Esophagus squamous epithelium (tissue), 5 donors: ENCODE measurements around the gene ALDH1L1. TPM values are rescaled to one million over a fixed set of nuclear protein-coding genes. Genes with fewer than 3 reads are reported as not detected.

Experiments used
- DNase-seq: peaks from one replicate; lab custom pipeline; 2025; lab: John Stamatoyannopoulos, UW
- H3K27ac ChIP-seq, 4 donors: fragments of 200-600 bp; sonication (generic); one replicate each; pipeline ENCODE4 v1.5.1; 2016 to 2019; ENCODE audit warnings: mild to moderate bottlenecking in 1 of 4
- H3K27me3 ChIP-seq, 4 donors: fragments of 200-600 bp; sonication (generic); 1 replicate in 3 of 4; 2 replicates in 1 of 4; pipeline versions ENCODE4 v1.5.1 to v1.6.0; 2017 to 2021; ENCODE audit warnings: antibody characterized with exemption in 1 of 4
- H3K36me3 ChIP-seq, 3 donors: fragments of 200-600 bp; sonication (generic); one replicate each; pipeline ENCODE4 v1.5.1; 2016 to 2019
- H3K4me1 ChIP-seq, 3 donors: fragments of 200-600 bp; sonication (generic); one replicate each; pipeline ENCODE4 v1.5.1; 2017 to 2019
- H3K4me3 ChIP-seq, 4 donors: fragments of 200-600 bp; sonication (generic); 1 replicate in 3 of 4; 2 replicates in 1 of 4; pipeline ENCODE4 v1.5.1; 2016 to 2019; ENCODE audit warnings: mild to moderate bottlenecking in 2 of 4, moderate library complexity in 1 of 4
- H3K9me3 ChIP-seq, 3 donors: fragments of 200-600 bp; sonication (generic); one replicate each; pipeline ENCODE4 v1.5.1; 2016 to 2019
- CTCF ChIP-seq, 6 experiments: fragments of 450-650 bp in 4 of 6; fragments of 200-600 bp in 2 of 6; sonication (generic) in 2 of 6; IDR thresholded peaks; one replicate each; pipeline ENCODE4 v1.5.1; 2016 to 2019; ENCODE audit warnings: antibody characterized with exemption in 6 of 6, mild to moderate bottlenecking in 4 of 6, moderate library complexity in 4 of 6
- POLR2A ChIP-seq, 4 donors: fragments of 450-650 bp; IDR thresholded peaks; one replicate each; pipeline ENCODE4 v1.6.1; 2017; ENCODE audit warnings: antibody characterized with exemption in 4 of 4, mild to moderate bottlenecking in 4 of 4, moderate library complexity in 3 of 4
- WGBS, 2 donors: methylation state at CpG; one replicate each; pipeline ENCODE4 v1.1.5; 2018; 5-methylcytosine and 5-hydroxymethylcytosine counted together
- intact Hi-C: fragments of 100-400 bp; cut with DNase I; formaldehyde crosslinking; loops from one replicate; pipeline ENCODE4 v1.15.0; 2022
- total RNA-seq, 4 donors: library from RNA; depleted of rRNA; stranded (reverse); fragments of >200 nt; gene quantifications; one replicate each; pipeline ENCODE4 v1.1.0, GENCODE V29; 2016
- donor health status: DM: yes; HTN: yes; CAD: no.

ALDH1L1 gene
- total RNA-seq, 4 donors from 2014 or later: 1.6 to 19.3 (median 4.4) TPM

- Histone ChIP-seq H3K4me3 (no peak overlapping the region), H3K9me3 (no peaks in the 10 kb centered on the region), H3K27me3 (no peaks in the 10 kb centered on the region), H3K36me3 (no peaks in the 10 kb centered on the region), H3K4me1 (no peaks in the 10 kb centered on the region), H3K27ac (no peak overlapping the region)
- WGBS, 2 donors: 66 to 73% methylated on average over 5 to 6 of the region's 6 CpGs
- no peak for TF ChIP-seq CTCF (IDR thresholded peaks at IDR 0.05)
- TF ChIP-seq POLR2A (IDR thresholded peaks at IDR 0.05): no peak
- DNase-seq: no peak
- intact Hi-C loops: no loop called here
Observed at GRCh38 chr3:126151562-126152302, 28.7 kb downstream of the ALDH1L1 start.

GRCh38 chr3:126149960-126150515 is 30.3 kb downstream of the ALDH1L1 start:
- Histone ChIP-seq H3K36me3 (no peaks in the 10 kb centered on the region), H3K27me3 (no peaks in the 10 kb centered on the region), H3K4me1 (no peaks in the 10 kb centered on the region), H3K27ac (no peak overlapping the region), H3K4me3 (no peak overlapping the region), H3K9me3 (no peaks in the 10 kb centered on the region)
- no peak for DNase-seq
- 76 to 87% methylated on average over 4 to 7 of the region's 7 CpGs for WGBS, 2 donors
- intact Hi-C loops: no loop called here
- no peak for TF ChIP-seq CTCF (IDR thresholded peaks at IDR 0.05)
- no peak for TF ChIP-seq POLR2A (IDR thresholded peaks at IDR 0.05)

GRCh38 chr3:126149256-126149902 is 31.0 kb downstream of the ALDH1L1 start:
- H3K27me3 ChIP-seq: no peaks in the 10 kb centered on the region

GRCh38 chr3:126147932-126148683 is 32.3 kb downstream of the ALDH1L1 start:
- Histone ChIP-seq H3K27ac (no peak overlapping the region), H3K27me3 (no peaks in the 10 kb centered on the region), H3K9me3 (no peaks in the 10 kb centered on the region), H3K4me3 (no peak overlapping the region), H3K36me3 (no peaks in the 10 kb centered on the region), H3K4me1 (no peaks in the 10 kb centered on the region)
- TF ChIP-seq CTCF (IDR thresholded peaks at IDR 0.05) (no peak), POLR2A (IDR thresholded peaks at IDR 0.05) (no peak)
- 82 to 94% methylated on average over 1 to 4 of the region's 15 CpGs for WGBS, 2 donors
- intact Hi-C loops: no loop called here
- no peak for DNase-seq

More at GRCh38 chr3:126149256-126149902, 31.0 kb downstream of the ALDH1L1 start:
- TF ChIP-seq POLR2A (IDR thresholded peaks at IDR 0.05): no peak
- TF ChIP-seq CTCF (IDR thresholded peaks at IDR 0.05): no peak
- no peaks in the 10 kb centered on the region for H3K4me1 ChIP-seq
- no peak overlapping the region for H3K27ac ChIP-seq
- 97% methylated on average over 3 of the region's 3 CpGs for WGBS, 2 donors
- DNase-seq: no peak
- H3K9me3 ChIP-seq: no peaks in the 10 kb centered on the region
- no peaks in the 10 kb centered on the region for H3K36me3 ChIP-seq
- no peak overlapping the region for H3K4me3 ChIP-seq
- intact Hi-C loops: no loop called here
